NCI-H748 (cell line): ENCODE results near the gene PLIN5.

Experiments
- DNase-seq: peaks from one replicate; lab custom pipeline; 2025; ENCODE audit not compliant: unreplicated experiment; lab: John Stamatoyannopoulos, UW

PLIN5 gene

GRCh38 chr19:4534836-4535658 lies at the start of gene PLIN5:
PLIN5 (minus strand) TSS chr19:4535224; CDS start chr19:4534074, 1,150 bp downstream.
- peak; percentile 96 for DNase-seq

- no peak for DNase-seq
Measured at GRCh38 chr19:4583961-4584669, 49.1 kb upstream of the PLIN5 start.

GRCh38 chr19:4582980-4583842 lies 48.2 kb upstream of the PLIN5 start:
- no peak for DNase-seq

- no peak for DNase-seq
Measured at GRCh38 chr19:4581666-4582553, 46.9 kb upstream of the PLIN5 start.

- peak; percentile 32 for DNase-seq
Measured at GRCh38 chr19:4580961-4581665, 46.1 kb upstream of the PLIN5 start.

- DNase-seq, result no peak
Measured at GRCh38 chr19:4580021-4580901, 45.2 kb upstream of the PLIN5 start.

- no peak for DNase-seq
Measured at GRCh38 chr19:4579389-4579788, 44.4 kb upstream of the PLIN5 start.

GRCh38 chr19:4578552-4579248 lies 43.7 kb upstream of the PLIN5 start:
- DNase-seq, result no peak

- DNase-seq, result no peak
Measured at GRCh38 chr19:4577020-4577782, 42.2 kb upstream of the PLIN5 start.

GRCh38 chr19:4576016-4576933 lies 41.3 kb upstream of the PLIN5 start:
- DNase-seq, result peak; percentile 51

- DNase-seq, result no peak
Measured at GRCh38 chr19:4575267-4576015, 40.4 kb upstream of the PLIN5 start.

- DNase-seq, result no peak
Measured at GRCh38 chr19:4573682-4574081, 38.7 kb upstream of the PLIN5 start.

- DNase-seq, result no peak
Measured at GRCh38 chr19:4571305-4571917, 36.4 kb upstream of the PLIN5 start.

GRCh38 chr19:4570916-4571304 lies 35.9 kb upstream of the PLIN5 start:
- DNase-seq, result no peak

GRCh38 chr19:4570402-4570801 lies 35.4 kb upstream of the PLIN5 start:
- no peak for DNase-seq
